ENCODE results near the gene OR2T6.

GRCh38 chr1:248421384-248421783, 45.8 kb downstream of the OR2T6 start:
- no peak for TF ChIP-seq CTCF (IDR thresholded peaks at IDR 0.05)
- TF ChIP-seq POLR2A (IDR thresholded peaks at IDR 0.05) = no peak
